GM06990 (cell line): ENCODE data around the gene LMF1.

Experiments used
- DNase-seq: peaks from one replicate; pipeline ENCODE4 v3.0.0-alpha.2; 2011; ENCODE audit not compliant: insufficient read length; ENCODE audit errors: extremely low read depth
- H3K27me3 ChIP-seq: replicated peaks from 2 replicates; pipeline ENCODE4 v1.6.0; 2011; ENCODE audit warnings: low read length; ENCODE audit not compliant: control insufficient read depth, insufficient read depth
- H3K36me3 ChIP-seq: 2 replicates; pipeline ENCODE4 v1.5.1; 2011; ENCODE audit warnings: low read length; ENCODE audit not compliant: control insufficient read depth, insufficient read depth
- H3K4me3 ChIP-seq: replicated peaks from 2 replicates; pipeline ENCODE4 v1.5.1; 2011; ENCODE audit warnings: low read depth, mild to moderate bottlenecking, control low read depth, low read length
- TF ChIP-seq, protein P1 (sequence below): IDR thresholded peaks from 2 replicates; pipeline ENCODE4 v1.5.1; 2011; ENCODE audit warnings: low read length, control low read depth, mild to moderate bottlenecking, inconsistent platforms; ENCODE audit not compliant: insufficient read depth, poor library complexity, severe bottlenecking

Gene LMF1

DNA sequence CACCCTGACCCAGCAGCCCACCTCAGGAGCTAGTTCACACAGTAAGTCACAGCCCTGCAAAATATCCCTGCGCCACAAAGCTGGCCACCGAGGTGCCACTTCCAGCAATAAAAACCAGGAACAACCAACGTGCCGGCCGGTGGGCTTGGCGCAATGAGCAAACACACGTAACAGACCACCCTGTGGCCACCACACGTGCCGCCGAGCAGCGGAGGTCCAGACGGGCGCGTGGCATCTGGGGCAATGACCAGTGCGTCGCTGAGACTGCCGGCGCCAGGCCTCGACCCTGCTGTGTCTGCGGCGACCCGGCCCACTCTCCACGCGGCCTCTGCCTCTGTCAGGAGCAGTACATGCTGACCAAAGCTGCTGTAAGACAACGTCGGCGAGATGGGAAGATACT is 31.5 kb downstream of the LMF1 start:
- no peak for DNase-seq
- H3K4me3 ChIP-seq = no peak overlapping the region
- no peaks in the 10 kb centered on the region for H3K27me3 ChIP-seq
- TF ChIP-seq, protein P1, sequence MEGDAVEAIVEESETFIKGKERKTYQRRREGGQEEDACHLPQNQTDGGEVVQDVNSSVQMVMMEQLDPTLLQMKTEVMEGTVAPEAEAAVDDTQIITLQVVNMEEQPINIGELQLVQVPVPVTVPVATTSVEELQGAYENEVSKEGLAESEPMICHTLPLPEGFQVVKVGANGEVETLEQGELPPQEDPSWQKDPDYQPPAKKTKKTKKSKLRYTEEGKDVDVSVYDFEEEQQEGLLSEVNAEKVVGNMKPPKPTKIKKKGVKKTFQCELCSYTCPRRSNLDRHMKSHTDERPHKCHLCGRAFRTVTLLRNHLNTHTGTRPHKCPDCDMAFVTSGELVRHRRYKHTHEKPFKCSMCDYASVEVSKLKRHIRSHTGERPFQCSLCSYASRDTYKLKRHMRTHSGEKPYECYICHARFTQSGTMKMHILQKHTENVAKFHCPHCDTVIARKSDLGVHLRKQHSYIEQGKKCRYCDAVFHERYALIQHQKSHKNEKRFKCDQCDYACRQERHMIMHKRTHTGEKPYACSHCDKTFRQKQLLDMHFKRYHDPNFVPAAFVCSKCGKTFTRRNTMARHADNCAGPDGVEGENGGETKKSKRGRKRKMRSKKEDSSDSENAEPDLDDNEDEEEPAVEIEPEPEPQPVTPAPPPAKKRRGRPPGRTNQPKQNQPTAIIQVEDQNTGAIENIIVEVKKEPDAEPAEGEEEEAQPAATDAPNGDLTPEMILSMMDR = no peak
- no peaks in the 10 kb centered on the region for H3K36me3 ChIP-seq

GRCh38 chr16:938752-939151 is 32.0 kb downstream of the LMF1 start:
- Histone ChIP-seq H3K36me3 (no peaks in the 10 kb centered on the region), H3K27me3 (no peaks in the 10 kb centered on the region), H3K4me3 (no peak overlapping the region)
- no peak for DNase-seq
- TF ChIP-seq, protein P1 = no peak

DNA sequence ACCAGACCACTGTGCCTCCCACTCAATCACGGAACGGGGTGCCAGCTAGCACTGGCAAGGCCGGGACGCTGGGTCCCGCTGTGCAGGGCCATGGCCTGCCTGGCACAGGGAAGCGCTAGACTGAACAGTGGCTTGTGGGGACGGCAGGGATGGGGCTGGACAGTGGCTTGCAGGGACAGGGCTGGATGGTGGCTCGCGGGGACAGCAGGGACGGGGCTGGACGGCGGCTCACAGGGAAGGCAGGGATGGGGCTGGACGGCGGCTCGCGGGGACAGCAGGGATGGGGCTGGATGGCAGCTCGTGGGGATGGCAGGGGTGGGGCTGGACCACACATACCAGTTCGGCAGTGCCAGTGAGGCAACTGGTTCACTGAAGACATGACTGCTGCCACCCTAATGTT is 32.6 kb downstream of the LMF1 start:
- TF ChIP-seq, protein P1 = no peak
- no peak for DNase-seq
- no peaks in the 10 kb centered on the region for H3K27me3 ChIP-seq
- H3K4me3 ChIP-seq = no peak overlapping the region
- H3K36me3 ChIP-seq = no peaks in the 10 kb centered on the region

- TF ChIP-seq, protein P1 = no peak
- H3K36me3 ChIP-seq = no peaks in the 10 kb centered on the region
- no peaks in the 10 kb centered on the region for H3K27me3 ChIP-seq
- no peak for DNase-seq
- no peak overlapping the region for H3K4me3 ChIP-seq
Observed at GRCh38 chr16:937723-938122, 33.1 kb downstream of the LMF1 start.

- no peaks in the 10 kb centered on the region for H3K27me3 ChIP-seq
- TF ChIP-seq, protein P1 = no peak
- H3K36me3 ChIP-seq = no peaks in the 10 kb centered on the region
- no peak overlapping the region for H3K4me3 ChIP-seq
- DNase-seq = no peak
Observed at GRCh38 chr16:937311-937710, 33.5 kb downstream of the LMF1 start.

GRCh38 chr16:935684-936083 is 35.1 kb downstream of the LMF1 start:
- no peaks in the 10 kb centered on the region for H3K36me3 ChIP-seq
- no peak overlapping the region for H3K4me3 ChIP-seq
- DNase-seq = no peak
- H3K27me3 ChIP-seq = no peaks in the 10 kb centered on the region
- TF ChIP-seq, protein P1 = no peak
